Naive thymus-derived CD4-positive, alpha-beta T cell (primary cell): Measurements from ENCODE around the gene ANKS3. TPM values are rescaled to one million over a fixed set of nuclear protein-coding genes. Genes with fewer than 3 reads are reported as not detected.

Experiments used
- ATAC-seq: fragments of 150-1000 bp; cut with Tn5 transposase; 2 replicates; pipeline ENCODE4 v1.10.0; 2021; ENCODE audit warnings: mild to moderate bottlenecking, moderate library complexity
- CTCF ChIA-PET: fragments of 350-600 bp; sonication (Branson Sonifier 250); formaldehyde crosslinking; loops from one replicate; lab custom pipeline; 2021; ENCODE audit warnings: antibody characterized with exemption; lab: Charles Lee
- POLR2A ChIA-PET: fragments of 350-600 bp; sonication (Branson Sonifier 250); formaldehyde crosslinking; loops from one replicate; lab custom pipeline; 2021; ENCODE audit warnings: antibody characterized with exemption, inconsistent platforms; lab: Charles Lee
- DNase-seq, 9 donors: peaks; one replicate each; pipeline versions ENCODE4 v3.0.0 to v3.0.0-alpha.2; 2020 to 2022; ENCODE audit warnings: mixed read lengths in 1 of 9
- H3K27ac ChIP-seq: one replicate; pipeline ENCODE4 v1.7.0; 2013; ENCODE audit warnings: mild to moderate bottlenecking, low read depth, low read length, moderate library complexity
- H3K27me3 ChIP-seq, 2 donors: one replicate each; pipeline ENCODE4 v1.7.0; 2013; ENCODE audit warnings: low read length in 2 of 2, mild to moderate bottlenecking in 2 of 2, moderate library complexity in 2 of 2; ENCODE audit not compliant: control insufficient read depth in 2 of 2, insufficient read depth in 2 of 2
- H3K36me3 ChIP-seq, 3 experiments: 1 replicate in 2 of 3; 2 replicates in 1 of 3; pipeline ENCODE4 v1.7.0; 2013; ENCODE audit warnings: low read length in 3 of 3, mild to moderate bottlenecking in 3 of 3, moderate library complexity in 1 of 3; ENCODE audit not compliant: insufficient read depth in 3 of 3, control insufficient read depth in 2 of 3
- H3K4me1 ChIP-seq, 2 donors: one replicate each; pipeline ENCODE4 v1.7.0; 2013; ENCODE audit warnings: low read length in 2 of 2, mild to moderate bottlenecking in 2 of 2, moderate library complexity in 1 of 2; ENCODE audit not compliant: control insufficient read depth in 2 of 2, insufficient read depth in 2 of 2
- H3K4me3 ChIP-seq: 2 replicates; pipeline ENCODE4 v1.7.0; 2013; ENCODE audit warnings: mild to moderate bottlenecking, low read length
- H3K9me3 ChIP-seq, 3 experiments: 1 replicate in 2 of 3; 2 replicates in 1 of 3; pipeline ENCODE4 v1.7.0; 2013; ENCODE audit warnings: low read length in 3 of 3; ENCODE audit not compliant: control insufficient read depth in 2 of 3
- H3K27ac Mint-ChIP-seq, 9 donors: one replicate each; pipeline ENCODE4 v1.8.0; 2020 to 2022; ENCODE audit warnings: mixed read lengths in 9 of 9, mild to moderate bottlenecking in 8 of 9, moderate library complexity in 5 of 9, inconsistent platforms in 2 of 9
- H3K27me3 Mint-ChIP-seq, 5 donors: one replicate each; pipeline ENCODE4 v1.8.0; 2021 to 2022; ENCODE audit warnings: mixed read lengths in 5 of 5, mild to moderate bottlenecking in 1 of 5
- H3K36me3 Mint-ChIP-seq, 5 donors: one replicate each; pipeline ENCODE4 v1.8.0; 2020 to 2022; ENCODE audit warnings: mixed read lengths in 5 of 5, mild to moderate bottlenecking in 3 of 5, inconsistent platforms in 1 of 5
- H3K4me1 Mint-ChIP-seq, 7 donors: one replicate each; pipeline ENCODE4 v1.8.0; 2020 to 2022; ENCODE audit warnings: mixed read lengths in 7 of 7, mild to moderate bottlenecking in 3 of 7, inconsistent platforms in 1 of 7
- H3K4me3 Mint-ChIP-seq, 10 donors: one replicate each; pipeline ENCODE4 v1.8.0; 2020 to 2022; ENCODE audit warnings: mild to moderate bottlenecking in 10 of 10, mixed read lengths in 10 of 10, moderate library complexity in 6 of 10, inconsistent platforms in 2 of 10
- H3K9me3 Mint-ChIP-seq, 11 donors: one replicate each; pipeline ENCODE4 v1.8.0; 2020 to 2022; ENCODE audit warnings: mixed read lengths in 11 of 11, mild to moderate bottlenecking in 4 of 11, inconsistent platforms in 1 of 11, moderate library complexity in 1 of 11
- intact Hi-C, 2 donors: fragments of 100-400 bp; cut with micrococcal nuclease; formaldehyde crosslinking; loops; one replicate each; pipeline ENCODE4 v1.15.1; 2023
- polyA plus RNA-seq, 2 donors: library from polyadenylated mRNA; unstranded; fragments of 300-500 nt; fragmentation: Illumina TruSeq; gene quantifications; one replicate each; pipeline ENCODE4 v1.2.3, GENCODE V29; 2021
- total RNA-seq, 6 experiments: library from RNA in 5 of 6; stranded (reverse) in 5 of 6; gene quantifications; 1 replicate in 5 of 6; 2 replicates in 1 of 6; pipeline ENCODE4 v1.2.3 and lab custom pipeline; 2021 to 2026

Gene ANKS3
- total and polyA plus RNA-seq, 7 experiments from 2014 or later: 4.1 to 32.7 (median 21.5) TPM

GRCh38 chr16:4666537-4667202 is 67.4 kb downstream of the ANKS3 start:
- DNase-seq (peak in 1 of 9 donors; percentile 7), ATAC-seq (no peak)
- no peaks in the 10 kb centered on the region for H3K27me3 ChIP-seq
- no peaks in the 10 kb centered on the region for H3K27me3 Mint-ChIP-seq
- H3K4me1 ChIP-seq: peaks cover 27 to 51% of the 10 kb centered on the region in 2 donors
- peak overlapping the region in 3 of 9 donors; percentile 25 to 99 (median 94) for H3K27ac Mint-ChIP-seq
- POLR2A ChIA-PET: interaction anchor here (1.1 to 2.1 kb wide), 4 partner anchors 10 to 159 kb away, joined by 3 to 9 read pairs (median 3); partner anchors contain the start of gene NUDT16L1
- intact Hi-C loops: no loop called here
- no peak overlapping the region for H3K4me3 ChIP-seq
- no peaks in the 10 kb centered on the region for H3K9me3 Mint-ChIP-seq
- H3K27ac ChIP-seq: peak overlapping the region; percentile 4
- H3K36me3 ChIP-seq: peaks cover 13 to 32% (median 16%) of the 10 kb centered on the region in 3 experiments
- peak overlapping the region in 1 of 10 donors; percentile 76 for H3K4me3 Mint-ChIP-seq
- peaks cover 20 to 57% (median 38%) of the 10 kb centered on the region in 7 donors for H3K4me1 Mint-ChIP-seq
- no peaks in the 10 kb centered on the region for H3K9me3 ChIP-seq
- CTCF ChIA-PET: no interaction called here
- peaks cover 0 to 13% (median 4%) of the 10 kb centered on the region in 5 donors for H3K36me3 Mint-ChIP-seq

GRCh38 chr16:4664538-4665418 is 69.3 kb downstream of the ANKS3 start:
- peak overlapping the region; percentile 76 for H3K27ac ChIP-seq
- intact Hi-C loops: loop anchor here (1.0 to 5.0 kb wide), 7 partner anchors 12 to 68 kb away; partner anchors contain the start of genes ANKS3 (in 1 of the 2), DNAAF8 (in 1 of the 2), MGRN1 (in 1 of the 2) and NUDT16L1 (in 1 of the 2)
- Mint-ChIP-seq H3K4me1 (peaks cover 32 to 76% (median 57%) of the 10 kb centered on the region in 7 donors), H3K27ac (peak overlapping the region; percentile 88 to 99 (median 94)), H3K4me3 (peak overlapping the region; percentile 46 to 83 (median 76)), H3K36me3 (peaks cover 0 to 13% (median 4%) of the 10 kb centered on the region in 5 donors), H3K9me3 (no peaks in the 10 kb centered on the region), H3K27me3 (no peaks in the 10 kb centered on the region)
- CTCF ChIA-PET: interaction anchor here (0.7 to 1.2 kb wide), 2 partner anchors 41 to 69 kb away, joined by 3 to 4 read pairs; partner anchors contain the start of genes ANKS3 and MGRN1
- POLR2A ChIA-PET: interaction anchor here (0.7 to 2.0 kb wide), 10 partner anchors 11 to 104 kb away, joined by 3 to 7 read pairs (median 4); partner anchors contain the start of genes ANKS3, DNAAF8 and NUDT16L1
- DNase-seq: peak in 8 of 9 donors; percentile 59 to 70 (median 66)
- ATAC-seq: peak; percentile 67
- H3K4me3 ChIP-seq: peak overlapping the region; percentile 40
- peaks cover 13 to 32% (median 16%) of the 10 kb centered on the region in 3 experiments for H3K36me3 ChIP-seq
- H3K4me1 ChIP-seq: peaks cover 41 to 70% of the 10 kb centered on the region in 2 donors
- no peaks in the 10 kb centered on the region for H3K9me3 ChIP-seq
- no peaks in the 10 kb centered on the region for H3K27me3 ChIP-seq

GRCh38 chr16:4663777-4664465 is 70.2 kb downstream of the ANKS3 start:
- Histone ChIP-seq H3K4me1 (peaks cover 41 to 77% of the 10 kb centered on the region in 2 donors), H3K27ac (peak overlapping the region; percentile 76), H3K36me3 (peaks cover 7 to 25% (median 8%) of the 10 kb centered on the region in 3 experiments), H3K4me3 (no peak overlapping the region), H3K9me3 (no peaks in the 10 kb centered on the region), H3K27me3 (no peaks in the 10 kb centered on the region)
- DNase-seq (no peak), ATAC-seq (peak; percentile 44)
- H3K4me3 Mint-ChIP-seq: peak overlapping the region; percentile 65 to 83 (median 76)
- POLR2A ChIA-PET: interaction anchor here (0.7 to 2.0 kb wide), 12 partner anchors 12 to 105 kb away, joined by 3 to 7 read pairs (median 4); partner anchors contain the start of genes ANKS3, DNAAF8 and NUDT16L1
- H3K9me3 Mint-ChIP-seq: no peaks in the 10 kb centered on the region
- H3K36me3 Mint-ChIP-seq: peaks cover 0 to 11% (median 0%) of the 10 kb centered on the region in 5 donors
- peaks cover 36 to 84% (median 65%) of the 10 kb centered on the region in 7 donors for H3K4me1 Mint-ChIP-seq
- H3K27me3 Mint-ChIP-seq: no peaks in the 10 kb centered on the region
- intact Hi-C loops: loop anchor here (2.0 to 5.0 kb wide), 3 partner anchors 17 to 68 kb away; partner anchors contain the start of genes ANKS3 (in 1 of the 2) and DNAAF8 (in 1 of the 2)
- CTCF ChIA-PET: interaction anchor here (1.2 kb wide), 1 partner anchor 40 kb away, joined by 3 read pairs; the partner anchor contains the start of gene MGRN1
- peak overlapping the region; percentile 88 to 99 (median 94) for H3K27ac Mint-ChIP-seq

GRCh38 chr16:4663465-4663776 is 70.7 kb downstream of the ANKS3 start:
- Histone ChIP-seq H3K4me3 (no peak overlapping the region), H3K27me3 (no peaks in the 10 kb centered on the region), H3K4me1 (peaks cover 41 to 77% of the 10 kb centered on the region in 2 donors), H3K9me3 (no peaks in the 10 kb centered on the region), H3K27ac (peak overlapping the region; percentile 76), H3K36me3 (peaks cover 2 to 24% (median 3%) of the 10 kb centered on the region in 3 experiments)
- POLR2A ChIA-PET: interaction anchor here (0.7 to 2.0 kb wide), 3 partner anchors 30 to 72 kb away, joined by 3 to 7 read pairs (median 4); partner anchors contain the start of gene NUDT16L1
- Mint-ChIP-seq H3K4me3 (peak overlapping the region; percentile 61 to 81 (median 75)), H3K27me3 (no peaks in the 10 kb centered on the region), H3K27ac (peak overlapping the region; percentile 88 to 99 (median 94)), H3K9me3 (no peaks in the 10 kb centered on the region), H3K4me1 (peaks cover 40 to 89% (median 68%) of the 10 kb centered on the region in 7 donors), H3K36me3 (peaks cover 0 to 14% (median 0%) of the 10 kb centered on the region in 5 donors)
- intact Hi-C loops: loop anchor here in 1 of 2 donors (5.0 kb wide), 1 partner anchor 69 kb away; the partner anchor contains the start of genes ANKS3 and DNAAF8
- ATAC-seq (no peak), DNase-seq (no peak)
- CTCF ChIA-PET: no interaction called here

GRCh38 chr16:4661661-4662060 is 72.4 kb downstream of the ANKS3 start:
- ChIA-PET CTCF (interaction anchor here (0.9 to 1.1 kb wide), 2 partner anchors 12 to 45 kb away, joined by 3 read pairs; no protein-coding TSS in a partner anchor), POLR2A (interaction anchor here (0.8 to 2.9 kb wide), 5 partner anchors 11 to 37 kb away, joined by 3 to 10 read pairs (median 5); partner anchors contain the start of genes MGRN1 and NUDT16L1)
- intact Hi-C loops: loop anchor here (2.0 to 5.0 kb wide), 3 partner anchors 15 to 71 kb away; partner anchors contain the start of genes ANKS3 (in 1 of the 2), DNAAF8 (in 1 of the 2) and NUDT16L1 (in 1 of the 2)
- Mint-ChIP-seq H3K4me3 (peak overlapping the region in 6 of 10 donors; percentile 53 to 75 (median 61)), H3K36me3 (peaks cover 0 to 15% (median 0%) of the 10 kb centered on the region in 5 donors), H3K4me1 (peaks cover 40 to 84% (median 68%) of the 10 kb centered on the region in 7 donors), H3K9me3 (no peaks in the 10 kb centered on the region), H3K27ac (peak overlapping the region; percentile 88 to 96 (median 92)), H3K27me3 (no peaks in the 10 kb centered on the region)
- H3K9me3 ChIP-seq: no peaks in the 10 kb centered on the region
- DNase-seq: peak in 1 of 9 donors; percentile 19
- H3K27me3 ChIP-seq: no peaks in the 10 kb centered on the region
- H3K27ac ChIP-seq: peak overlapping the region; percentile 74
- no peak for ATAC-seq
- peaks cover 41 to 76% of the 10 kb centered on the region in 2 donors for H3K4me1 ChIP-seq
- H3K36me3 ChIP-seq: peaks cover 0 to 17% (median 0%) of the 10 kb centered on the region in 3 experiments
- no peak overlapping the region for H3K4me3 ChIP-seq
